HG02981 (cell line): ENCODE results near the gene TNPO2.
"Not testable (repeated sequence)": the region's sequence is repeated elsewhere in the genome, so short reads cannot be mapped to it uniquely, and the experiment has no call there.

Source experiments
- ATAC-seq: cut with Tn5 transposase; IDR thresholded peaks from one replicate; pipeline ENCODE4 v1.9.1; 2021; ENCODE audit warnings: mild to moderate bottlenecking, moderate library complexity; ENCODE audit not compliant: unreplicated experiment

Gene TNPO2

GRCh38 chr19:12737835-12738351 lies 14.2 kb upstream of the TNPO2 start:
- no peak for ATAC-seq

- ATAC-seq = peak; percentile 69
Measured at GRCh38 chr19:12736995-12737834, 13.5 kb upstream of the TNPO2 start, which contains the start of gene GET3. TSS of gene GET3 (plus strand) at chr19:12737497. CDS start at chr19:12737506, 9 bp downstream.

- no peak for ATAC-seq
Measured at GRCh38 chr19:12733369-12734214, 9.9 kb upstream of the TNPO2 start.

DNA sequence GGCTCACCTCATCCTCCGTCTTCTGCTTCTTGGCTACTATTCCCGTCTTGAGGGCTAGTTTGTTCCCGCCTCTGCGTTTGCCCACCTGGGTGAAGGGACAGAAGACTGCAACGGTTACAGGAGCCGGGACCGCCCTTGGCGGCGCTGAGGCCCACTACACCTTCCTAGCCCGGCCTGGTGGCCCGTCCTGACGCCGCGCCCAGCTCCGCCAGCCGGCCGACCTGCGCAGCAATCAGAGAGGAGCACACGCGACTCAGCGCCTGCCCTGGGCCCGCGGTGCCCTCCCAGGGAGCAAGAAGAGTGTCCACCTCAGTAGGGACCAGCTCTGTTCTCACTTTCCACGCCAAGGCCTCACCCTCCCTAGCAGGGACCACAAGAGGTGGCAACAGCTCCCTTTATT lies 7.6 kb upstream of the TNPO2 start:
- ATAC-seq = no peak

DNA sequence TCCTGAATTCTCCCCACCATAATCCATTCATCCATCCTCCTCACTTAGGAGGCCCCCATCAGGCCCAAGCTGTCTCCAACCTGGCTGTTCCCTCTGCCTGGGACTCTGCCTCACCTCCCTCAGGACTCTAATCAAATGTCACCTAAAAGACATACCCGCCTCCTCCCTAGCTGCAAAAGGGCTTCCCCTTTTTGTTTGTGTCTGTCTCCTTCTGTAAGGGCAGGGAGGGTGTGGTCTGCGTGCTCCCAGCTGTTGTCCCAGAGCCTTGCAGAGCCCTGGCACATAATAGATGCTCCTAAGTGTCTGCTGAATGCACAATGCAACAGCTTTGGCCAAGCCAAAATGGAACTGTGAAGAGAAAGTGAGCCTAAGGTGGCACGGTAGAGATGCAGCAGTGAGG lies 6.3 kb upstream of the TNPO2 start:
- ATAC-seq = no peak

DNA sequence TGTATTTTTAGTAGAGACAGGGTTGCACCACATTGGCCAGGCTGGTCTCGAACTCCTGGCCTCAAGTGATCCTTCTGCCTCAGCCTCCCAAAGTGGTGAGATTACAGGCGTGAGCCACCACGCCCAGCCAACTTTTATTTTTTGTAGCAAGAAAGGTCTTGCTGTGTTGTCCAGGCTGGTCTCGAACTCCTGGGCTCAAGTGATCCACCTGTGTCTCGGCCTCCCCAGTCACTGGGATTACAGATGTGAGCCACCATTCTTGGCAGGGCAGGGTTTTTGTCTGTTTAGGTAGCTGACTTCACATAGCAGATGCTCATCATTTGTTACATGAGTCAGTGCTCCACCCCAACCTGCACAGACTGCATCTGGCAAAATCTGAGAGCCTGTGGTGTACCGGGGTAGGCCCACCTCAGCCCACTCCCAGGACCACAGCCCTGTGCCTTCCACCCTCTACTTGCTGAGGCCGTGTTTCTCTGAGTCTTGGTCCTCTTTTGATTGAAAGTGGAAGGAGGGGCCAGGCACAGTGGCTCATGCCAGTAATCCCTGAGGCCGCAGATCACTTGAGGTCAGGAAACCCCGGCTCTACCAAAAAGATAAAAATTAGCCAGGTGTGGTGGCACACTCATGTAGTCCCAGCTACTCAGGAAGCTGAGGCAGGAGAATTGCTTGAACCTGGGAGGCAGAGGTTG lies 4.2 kb upstream of the TNPO2 start:
- ATAC-seq = no peak

DNA sequence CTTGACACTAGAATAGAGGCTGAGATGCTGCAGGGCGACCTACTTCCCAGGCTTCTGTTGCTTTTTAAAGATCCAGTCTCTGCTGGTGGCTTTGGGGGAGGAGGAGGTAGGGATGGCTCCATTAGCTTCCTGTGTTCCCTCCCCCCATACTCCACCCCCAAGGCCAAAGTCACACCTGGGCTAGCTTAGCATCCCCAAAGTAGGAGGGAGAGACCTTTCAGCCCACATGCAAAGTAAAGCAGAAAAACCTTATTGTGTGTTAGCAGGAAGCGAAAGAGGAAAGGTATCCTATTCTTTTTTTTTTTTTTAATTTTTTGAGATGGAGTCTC lies 3.2 kb upstream of the TNPO2 start:
- ATAC-seq = no peak

GRCh38 chr19:12725612-12726011 lies 1.9 kb upstream of the TNPO2 start:
- not testable (repeated sequence) for ATAC-seq

DNA sequence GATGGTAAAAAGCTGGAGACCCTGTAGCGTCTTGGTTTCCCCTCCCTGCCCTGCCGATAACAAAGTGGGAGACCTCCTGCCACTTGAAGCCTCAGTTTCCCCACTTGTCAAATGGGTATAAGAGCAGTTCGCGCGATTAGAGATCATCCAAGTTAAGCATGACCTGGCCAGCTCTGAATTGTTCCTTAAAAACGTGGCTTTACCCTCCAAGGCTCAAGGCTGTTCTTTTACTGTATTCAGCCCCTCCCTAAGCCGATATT lies 421 bp downstream of the TNPO2 start:
- no peak for ATAC-seq

- ATAC-seq = peak; percentile 75
Measured at GRCh38 chr19:12722566-12723380, 959 bp downstream of the TNPO2 start.

DNA sequence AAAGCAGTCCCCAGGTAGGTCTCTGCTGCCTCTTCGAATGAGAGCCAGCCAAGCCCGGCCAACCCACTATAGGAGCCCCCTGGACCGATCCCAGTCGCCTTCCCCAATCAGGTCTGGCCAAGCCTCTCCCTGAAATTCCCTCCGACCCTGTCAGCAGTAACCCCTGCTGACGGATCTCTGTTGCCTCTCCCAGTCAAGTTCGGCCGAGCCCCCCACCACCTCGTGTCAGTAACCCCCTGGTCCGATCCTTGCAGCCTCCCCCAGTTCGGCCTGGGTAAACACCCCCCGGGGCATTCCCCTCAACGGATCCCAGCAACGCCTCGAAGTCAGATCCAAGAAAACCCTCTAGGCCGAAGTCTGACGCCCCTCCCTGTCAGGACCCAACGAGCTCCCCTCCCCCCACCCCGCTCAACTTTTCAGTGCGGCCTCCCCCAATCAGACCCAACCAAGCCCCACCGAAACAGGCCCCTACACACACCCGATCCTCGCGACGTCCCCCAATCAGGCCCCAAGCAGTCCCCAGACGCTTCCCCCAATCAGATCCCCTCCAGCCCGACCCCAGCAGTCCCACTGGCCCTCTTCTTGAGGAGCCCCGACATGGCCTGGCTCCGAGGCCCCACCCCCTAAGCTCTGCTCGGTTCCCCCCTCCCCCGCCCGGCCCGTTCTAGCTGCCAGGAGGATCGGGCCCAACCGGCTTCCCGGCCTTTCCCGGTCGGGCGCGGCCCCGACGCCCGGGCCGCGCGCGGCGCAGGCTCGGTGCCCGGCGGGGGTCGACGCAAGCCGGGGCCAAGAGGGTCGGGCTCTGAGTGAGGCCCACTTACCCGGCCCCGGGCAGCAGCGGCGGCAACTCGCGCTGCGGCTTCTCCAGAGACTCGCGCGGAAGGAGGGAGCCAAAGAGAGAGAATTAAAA lies 1.8 kb downstream of the TNPO2 start:
- peak; percentile 15 for ATAC-seq

- ATAC-seq = no peak
Measured at GRCh38 chr19:12720851-12721655, 2.7 kb downstream of the TNPO2 start.

DNA sequence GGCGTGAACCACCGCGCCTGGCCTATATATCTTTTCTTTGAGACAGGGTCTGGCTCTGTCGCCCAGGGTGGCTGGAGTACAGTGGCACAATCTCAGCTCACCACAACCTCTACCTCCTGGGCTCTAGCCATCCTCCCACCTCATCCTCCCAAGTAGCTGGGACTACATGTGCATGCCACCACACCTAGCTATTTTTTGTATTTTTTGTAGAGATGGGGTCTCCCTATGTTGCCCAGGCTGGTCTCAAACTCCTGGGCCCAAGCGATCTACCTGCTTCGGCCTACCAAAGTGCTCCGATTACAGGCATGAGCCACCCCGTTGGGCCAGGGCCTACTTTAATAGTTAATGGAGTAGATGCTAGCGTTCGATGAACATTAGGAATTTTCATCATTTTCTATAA lies 3.4 kb downstream of the TNPO2 start:
- no peak for ATAC-seq

GRCh38 chr19:12715929-12716328 lies 7.8 kb downstream of the TNPO2 start:
- no peak for ATAC-seq

DNA sequence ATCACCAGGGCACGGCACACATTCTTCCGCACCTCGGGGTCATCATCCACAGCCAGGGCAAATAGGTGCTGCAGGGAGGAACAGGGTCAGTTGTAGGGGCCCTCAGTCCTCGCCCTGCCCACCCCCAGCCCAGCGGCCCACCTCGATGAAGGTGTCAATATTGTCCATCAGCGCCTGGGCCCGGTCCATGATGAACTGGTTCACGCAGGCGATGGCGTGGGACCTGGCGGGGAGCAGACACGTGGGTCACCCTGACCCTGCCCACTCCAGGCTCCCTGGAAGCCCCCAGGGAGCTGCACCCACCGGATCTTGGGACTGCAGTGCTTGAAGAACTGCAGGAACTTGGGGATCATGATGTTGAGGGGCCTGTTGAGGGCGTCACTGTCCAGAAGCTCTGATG lies 8.6 kb downstream of the TNPO2 start:
- ATAC-seq = no peak

- not testable (repeated sequence) for ATAC-seq
Measured at GRCh38 chr19:12713304-12713703, 10.4 kb downstream of the TNPO2 start.

DNA sequence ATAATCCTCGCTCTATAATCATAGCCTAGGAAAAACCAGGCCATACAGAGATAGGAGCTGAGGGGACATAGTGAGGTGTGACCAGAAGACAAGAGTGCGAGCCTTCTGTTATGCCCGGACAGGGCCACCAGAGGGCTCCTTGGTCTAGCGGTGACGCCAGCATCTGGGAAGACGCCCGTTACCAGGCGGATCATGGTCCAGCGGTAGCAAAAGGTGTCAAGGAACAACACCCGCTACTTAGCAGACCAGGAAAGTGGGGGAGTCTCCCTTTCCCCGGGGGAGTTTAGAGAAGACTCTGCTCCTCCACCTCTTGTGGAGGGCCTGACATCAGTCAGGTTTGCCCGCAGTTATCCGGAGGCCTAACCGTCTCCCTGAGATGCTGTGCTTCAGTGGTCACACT lies 11.7 kb downstream of the TNPO2 start:
- not testable (repeated sequence) for ATAC-seq

DNA sequence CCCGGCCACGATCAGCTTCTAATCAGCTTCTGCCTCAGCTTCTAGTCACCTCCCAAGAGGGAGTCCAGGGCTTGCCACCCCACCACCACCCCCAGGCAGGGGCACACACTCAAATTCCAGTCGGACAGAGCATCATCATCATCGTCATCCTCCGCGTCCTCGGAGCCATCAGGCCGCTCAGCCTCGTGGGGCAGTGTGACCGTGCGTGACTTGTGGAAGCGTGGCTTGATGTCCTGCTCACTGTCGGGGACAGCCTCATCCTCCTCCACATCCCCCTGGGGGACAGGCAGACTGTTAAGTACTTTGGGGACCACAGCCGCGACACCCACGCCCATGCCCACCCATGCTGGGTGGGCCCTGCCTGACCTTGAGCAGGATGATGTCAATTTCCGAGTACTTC lies 12.5 kb downstream of the TNPO2 start:
- ATAC-seq = no peak

- ATAC-seq = no peak
Measured at GRCh38 chr19:12708641-12709040, 15.1 kb downstream of the TNPO2 start.
